H9 (cell line): ENCODE measurements around the gene PLXNB1. TPM values are rescaled to one million over a fixed set of nuclear protein-coding genes. Genes with fewer than 3 reads are reported as not detected.
A peak's percentile ranks its signal among the peaks of the same experiment; 100 is the strongest.

Experiments
- DNase-seq: peaks from one replicate; pipeline ENCODE4 v3.0.0-alpha.2; 2017
- H2AFZ ChIP-seq: one replicate; pipeline ENCODE4 v1.6.1; 2013; ENCODE audit warnings: mild to moderate bottlenecking, low read length, control low read depth, moderate library complexity
- H2AK5ac ChIP-seq: 2 replicates; pipeline ENCODE4 v1.6.1; 2013; ENCODE audit warnings: low read length, control low read depth, mixed read lengths; ENCODE audit not compliant: insufficient read length
- H2BK120ac ChIP-seq: one replicate; pipeline ENCODE4 v1.6.1; 2013; ENCODE audit warnings: low read depth, mild to moderate bottlenecking, low read length, control low read depth, inconsistent platforms; ENCODE audit not compliant: poor library complexity, severe bottlenecking
- H2BK12ac ChIP-seq: 2 replicates; pipeline ENCODE4 v1.6.1; 2013; ENCODE audit warnings: low read length, control low read depth, mixed read lengths, low read depth; ENCODE audit not compliant: insufficient read length
- H2BK15ac ChIP-seq: 2 replicates; pipeline ENCODE4 v1.6.1; 2013; ENCODE audit warnings: low read depth, low read length, control low read depth
- H2BK20ac ChIP-seq: one replicate; pipeline ENCODE4 v1.6.1; 2013; ENCODE audit warnings: low read depth, mild to moderate bottlenecking, low read length, control low read depth, inconsistent platforms; ENCODE audit not compliant: poor library complexity, severe bottlenecking
- H2BK5ac ChIP-seq: 2 replicates; pipeline ENCODE4 v1.6.1; 2013; ENCODE audit warnings: low read length, control low read depth, mixed read lengths; ENCODE audit not compliant: insufficient read length
- H3K14ac ChIP-seq: 2 replicates; pipeline ENCODE4 v1.6.1; 2013; ENCODE audit warnings: low read length, control low read depth; ENCODE audit not compliant: insufficient read depth
- H3K18ac ChIP-seq: 2 replicates; pipeline ENCODE4 v1.6.1; 2013; ENCODE audit warnings: low read depth, mild to moderate bottlenecking, mixed read lengths, low read length, control low read depth; ENCODE audit not compliant: insufficient read length
- H3K23ac ChIP-seq: 2 replicates; pipeline ENCODE4 v1.6.1; 2013; ENCODE audit warnings: low read length, control low read depth, mixed read lengths, low read depth; ENCODE audit not compliant: insufficient read length
- H3K23me2 ChIP-seq: 2 replicates; pipeline ENCODE4 v1.6.1; 2013; ENCODE audit warnings: low read depth, mild to moderate bottlenecking, mixed read lengths, low read length, control low read depth; ENCODE audit not compliant: insufficient read length, poor library complexity, severe bottlenecking
- H3K27ac ChIP-seq: 2 replicates; pipeline ENCODE4 v1.5.1; 2013; ENCODE audit warnings: low read length, control low read depth, mixed read lengths, low read depth; ENCODE audit not compliant: insufficient read length
- H3K27me3 ChIP-seq: 2 replicates; pipeline ENCODE4 v1.6.1; 2013; ENCODE audit warnings: low read length, control low read depth, inconsistent platforms; ENCODE audit not compliant: insufficient read depth
- H3K4ac ChIP-seq: 2 replicates; pipeline ENCODE4 v1.6.1; 2013; ENCODE audit warnings: low read depth, mild to moderate bottlenecking, control low read depth, inconsistent platforms, low read length, moderate library complexity
- H3K4me1 ChIP-seq: 2 replicates; pipeline ENCODE4 v1.6.1; 2013; ENCODE audit warnings: low read length, control low read depth, inconsistent platforms; ENCODE audit not compliant: insufficient read depth
- H3K4me2 ChIP-seq: 2 replicates; pipeline ENCODE4 v1.6.1; 2013; ENCODE audit warnings: low read length, control low read depth, mixed read lengths; ENCODE audit not compliant: insufficient read length, insufficient read depth
- H3K56ac ChIP-seq: 2 replicates; pipeline ENCODE4 v1.6.1; 2013; ENCODE audit warnings: low read depth, mild to moderate bottlenecking, mixed read lengths, low read length, control low read depth; ENCODE audit not compliant: insufficient read length
- H3K79me1 ChIP-seq: 2 replicates; pipeline ENCODE4 v1.6.1; 2013; ENCODE audit warnings: low read depth, mild to moderate bottlenecking, moderate library complexity, low read length, control low read depth, inconsistent platforms; ENCODE audit not compliant: insufficient read depth, poor library complexity, severe bottlenecking
- H3K79me2 ChIP-seq: 2 replicates; pipeline ENCODE4 v1.6.1; 2013; ENCODE audit warnings: low read length, control low read depth, inconsistent platforms; ENCODE audit not compliant: insufficient read depth
- H3K9ac ChIP-seq: 2 replicates; pipeline ENCODE4 v1.6.1; 2013; ENCODE audit warnings: low read length, control low read depth, mixed read lengths; ENCODE audit not compliant: insufficient read length; ENCODE audit errors: extremely low read depth
- H3K9me3 ChIP-seq: one replicate; pipeline ENCODE4 v1.6.1; 2013; ENCODE audit warnings: low read depth, low read length, inconsistent platforms; ENCODE audit not compliant: control insufficient read depth
- H3T11ph ChIP-seq: one replicate; pipeline ENCODE4 v1.6.1; 2013; ENCODE audit warnings: mild to moderate bottlenecking, low read length, control low read depth, inconsistent platforms
- H4K20me1 ChIP-seq: one replicate; pipeline ENCODE4 v1.6.1; 2013; ENCODE audit not compliant: control insufficient read depth, insufficient read length, insufficient read depth
- H4K5ac ChIP-seq: 2 replicates; pipeline ENCODE4 v1.6.1; 2013; ENCODE audit warnings: low read depth, mild to moderate bottlenecking, mixed read lengths, low read length, control low read depth; ENCODE audit not compliant: insufficient read length
- H4K8ac ChIP-seq: replicated peaks from 2 replicates; pipeline ENCODE4 v1.6.1; 2013; ENCODE audit warnings: low read length, control low read depth, mixed read lengths, low read depth; ENCODE audit not compliant: insufficient read length
- H4K91ac ChIP-seq: 2 replicates; pipeline ENCODE4 v1.6.1; 2013; ENCODE audit warnings: low read depth, mild to moderate bottlenecking, moderate library complexity, mixed read lengths, low read length, control low read depth; ENCODE audit not compliant: insufficient read length
- H3K27ac Mint-ChIP-seq, 3 experiments: 2 replicates in 2 of 3; 3 replicates in 1 of 3; pipeline ENCODE4 v1.8.0; 2020 to 2021; ENCODE audit warnings: mixed read lengths in 3 of 3, mild to moderate bottlenecking in 1 of 3, moderate library complexity in 1 of 3
- H3K27me3 Mint-ChIP-seq: 2 replicates; pipeline ENCODE4 v1.8.0; 2021; ENCODE audit warnings: low read depth, mild to moderate bottlenecking, moderate library complexity, mixed read lengths
- H3K36me3 Mint-ChIP-seq, 3 experiments: 2 replicates in 2 of 3; 3 replicates in 1 of 3; pipeline ENCODE4 v1.8.0; 2020 to 2021; ENCODE audit warnings: low read depth in 3 of 3, mixed read lengths in 3 of 3; ENCODE audit not compliant: insufficient read depth in 1 of 3
- H3K4me1 Mint-ChIP-seq, 2 experiments: 2 replicates each; pipeline ENCODE4 v1.8.0; 2020; ENCODE audit warnings: mixed read lengths in 2 of 2
- H3K4me3 Mint-ChIP-seq, 2 experiments: 2 replicates in 1 of 2; 3 replicates in 1 of 2; pipeline ENCODE4 v1.8.0; 2020 to 2021; ENCODE audit warnings: mild to moderate bottlenecking in 2 of 2, mixed read lengths in 2 of 2, moderate library complexity in 1 of 2
- H3K9me3 Mint-ChIP-seq, 2 experiments: 2 replicates in 1 of 2; 3 replicates in 1 of 2; pipeline ENCODE4 v1.8.0; 2020; ENCODE audit warnings: mild to moderate bottlenecking in 2 of 2, mixed read lengths in 2 of 2, moderate library complexity in 1 of 2
- WGBS: extraction: QIAGEN DNeasy Blood & Tissue Kit; methylation state at CpG from one replicate; pipeline ENCODE4 v1.1.7; 2013; ENCODE audit warnings: missing lambda C conversion rate, low lambda C conversion rate, mixed read lengths; ENCODE audit not compliant: insufficient read length; ENCODE audit errors: extremely low coverage; 5-methylcytosine and 5-hydroxymethylcytosine counted together
- total RNA-seq: library from RNA; stranded (reverse); gene quantifications from 2 replicates; pipeline ENCODE4 v1.2.1, GENCODE V29; 2021
- TF ChIP-seq, protein P1 (sequence below): fragments of 200-600 bp; sonication (generic); conservative IDR thresholded peaks from 3 replicates; pipeline ENCODE4 v1.8.0; 2021; ENCODE audit warnings: antibody characterized with exemption, mild to moderate bottlenecking

Gene PLXNB1
- total RNA-seq, 1 experiment from 2014 or later, result 184 TPM

DNA sequence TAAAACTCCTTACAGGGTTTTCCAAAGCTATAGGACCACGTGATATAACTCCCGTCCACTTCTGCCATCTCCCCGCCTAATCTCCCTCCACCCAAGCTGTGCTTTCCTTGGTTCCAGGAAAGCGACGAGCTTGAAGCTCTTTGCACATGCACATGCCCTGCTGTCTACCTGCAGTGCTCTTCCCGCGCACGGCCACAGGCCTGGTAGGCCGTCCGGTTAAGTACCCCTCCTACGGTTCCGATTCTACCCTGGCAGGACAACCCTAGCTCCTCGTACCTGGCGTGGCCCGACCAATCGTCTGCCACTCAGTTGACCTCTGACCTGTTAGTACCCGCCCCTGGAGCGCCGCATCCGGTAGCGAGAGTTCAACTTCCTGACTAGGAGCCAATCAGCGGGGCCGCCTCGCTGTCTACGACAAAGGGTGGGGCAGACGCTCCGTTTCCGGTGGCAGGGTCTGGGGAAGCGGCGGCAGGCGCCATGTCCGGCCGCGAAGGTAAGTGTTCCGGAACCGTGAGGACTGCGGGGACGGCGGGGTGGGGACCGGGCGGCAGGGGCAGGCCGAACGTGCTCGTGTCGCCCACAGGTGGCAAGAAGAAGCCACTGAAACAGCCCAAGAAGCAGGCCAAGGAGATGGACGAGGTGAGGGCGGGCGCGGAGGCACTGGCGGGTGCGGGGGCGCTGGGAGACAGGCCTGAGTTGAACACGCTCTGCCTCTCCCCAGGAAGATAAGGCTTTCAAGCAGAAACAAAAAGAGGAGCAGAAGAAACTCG, 10.1 kb upstream of the PLXNB1 start, which contains the start of the genes CCDC51 and TMA7:
CCDC51 (minus strand) TSS at position 300 of the 770 bp plus-strand sequence. CDS start 4,991 bp downstream, outside the sequence.
TMA7 (plus strand) TSS at position 438 of the 770 bp plus-strand sequence; CDS start at position 478, 40 bp downstream.
- Histone ChIP-seq H3K9ac (peak within 1 kb of the TSS; percentile 95), H3K23ac (no peak within 1 kb of the TSS), H3K27me3 (no peaks in the 10 kb centered on the region), H3K18ac (peak within 1 kb of the TSS; percentile 81), H4K8ac (no peak within 1 kb of the TSS), H2AK5ac (no peak within 1 kb of the TSS), H2BK12ac (no peak within 1 kb of the TSS), H3K27ac (peak within 1 kb of the TSS; percentile 58), H2BK5ac (no peak within 1 kb of the TSS), H2BK20ac (no peak within 1 kb of the TSS), H3K14ac (peak within 1 kb of the TSS; percentile 94), H3K4ac (no peak within 1 kb of the TSS), H3K4me1 (peaks cover 3% of the 10 kb centered on the region; the same call in 1 of the 2 replicates), H4K5ac (no peak within 1 kb of the TSS), H3K79me2 (peaks cover 5% of the 10 kb centered on the region; the same call in 1 of the 2 replicates), H2AFZ (peak within 1 kb of the TSS; percentile 33), H2BK15ac (no peak within 1 kb of the TSS), H3K79me1 (peaks cover 5% of the 10 kb centered on the region), H4K91ac (no peak within 1 kb of the TSS), H4K20me1 (no peaks in the 10 kb centered on the region), H3K9me3 (no peaks in the 10 kb centered on the region), H3K56ac (peak within 1 kb of the TSS; percentile 52), H3K23me2 (no peaks in the 10 kb centered on the region), H2BK120ac (no peak within 1 kb of the TSS), H3T11ph (no peak within 1 kb of the TSS), H3K4me2 (peak within 1 kb of the TSS; percentile 90)
- Mint-ChIP-seq H3K36me3 (peaks cover 18 to 49% (median 26%) of the 10 kb centered on the region in 3 experiments; a peak in 6 of 7 replicates), H3K9me3 (no peaks in the 10 kb centered on the region), H3K4me1 (peaks cover 9 to 19% of the 10 kb centered on the region in 2 experiments), H3K27me3 (no peaks in the 10 kb centered on the region), H3K27ac (peak within 1 kb of the TSS; percentile 98 to 99 (median 99)), H3K4me3 (peak within 1 kb of the TSS; percentile 93 to 99)
- TF ChIP-seq, protein P1, sequence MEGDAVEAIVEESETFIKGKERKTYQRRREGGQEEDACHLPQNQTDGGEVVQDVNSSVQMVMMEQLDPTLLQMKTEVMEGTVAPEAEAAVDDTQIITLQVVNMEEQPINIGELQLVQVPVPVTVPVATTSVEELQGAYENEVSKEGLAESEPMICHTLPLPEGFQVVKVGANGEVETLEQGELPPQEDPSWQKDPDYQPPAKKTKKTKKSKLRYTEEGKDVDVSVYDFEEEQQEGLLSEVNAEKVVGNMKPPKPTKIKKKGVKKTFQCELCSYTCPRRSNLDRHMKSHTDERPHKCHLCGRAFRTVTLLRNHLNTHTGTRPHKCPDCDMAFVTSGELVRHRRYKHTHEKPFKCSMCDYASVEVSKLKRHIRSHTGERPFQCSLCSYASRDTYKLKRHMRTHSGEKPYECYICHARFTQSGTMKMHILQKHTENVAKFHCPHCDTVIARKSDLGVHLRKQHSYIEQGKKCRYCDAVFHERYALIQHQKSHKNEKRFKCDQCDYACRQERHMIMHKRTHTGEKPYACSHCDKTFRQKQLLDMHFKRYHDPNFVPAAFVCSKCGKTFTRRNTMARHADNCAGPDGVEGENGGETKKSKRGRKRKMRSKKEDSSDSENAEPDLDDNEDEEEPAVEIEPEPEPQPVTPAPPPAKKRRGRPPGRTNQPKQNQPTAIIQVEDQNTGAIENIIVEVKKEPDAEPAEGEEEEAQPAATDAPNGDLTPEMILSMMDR, result no peak
- peak; percentile 99 for DNase-seq
- WGBS, result no CpG with 5 or more reads among the region's 54 CpGs
